ENCODE measurements around the gene ZNF385B.

- no peak for TF ChIP-seq CTCF (IDR thresholded peaks at IDR 0.05)
- TF ChIP-seq POLR2A (IDR thresholded peaks at IDR 0.05) = no peak
Measured at GRCh38 chr2:179805001-179805400, 56.4 kb downstream of the ZNF385B start.
